H1 (cell line): ENCODE results near the gene LIN28B. TPM values are rescaled to one million over a fixed set of nuclear protein-coding genes. Genes with fewer than 3 reads are reported as not detected.

Experiments
- CTCF ChIA-PET: fragments of 300-600 bp; sonication (Branson Sonifier 250); formaldehyde crosslinking; loops from one replicate; lab custom pipeline; 2021; ENCODE audit not compliant: partially characterized antibody; lab: Charles Lee
- POLR2A ChIA-PET: fragments of 300-600 bp; sonication (Branson Sonifier 250); formaldehyde crosslinking; loops from one replicate; lab custom pipeline; 2021; ENCODE audit warnings: inconsistent platforms; ENCODE audit not compliant: partially characterized antibody; lab: Charles Lee
- DNase-seq, 2 experiments: peaks; one replicate each; pipeline versions ENCODE4 v3.0.0 to v3.0.0-alpha.2; 2010 to 2022; ENCODE audit warnings: low spot score in 2 of 2, low read depth in 1 of 2, mixed read lengths in 1 of 2
- FAIRE-seq: peaks from 2 replicates; lab custom pipeline; 2011; peaks lifted over from hg19 to GRCh38; lab: Jason Lieb, UNC
- H2AFZ ChIP-seq: 2 replicates; pipeline ENCODE4 v1.8.1; 2012; ENCODE audit warnings: low read length, inconsistent platforms
- H2AK5ac ChIP-seq: 2 replicates; pipeline ENCODE4 v1.6.1; 2013; ENCODE audit warnings: low read depth, low read length
- H2BK120ac ChIP-seq: replicated peaks from 2 replicates; pipeline ENCODE3; 2013; ENCODE audit warnings: low read depth, low read length, inconsistent platforms
- H2BK12ac ChIP-seq: 2 replicates; pipeline ENCODE4 v1.6.1; 2013; ENCODE audit warnings: low read depth, low read length
- H2BK15ac ChIP-seq: 2 replicates; pipeline ENCODE4 v1.6.1; 2013; ENCODE audit warnings: low read length
- H2BK20ac ChIP-seq: 2 replicates; pipeline ENCODE4 v1.6.1; 2013; ENCODE audit warnings: low read length
- H2BK5ac ChIP-seq: 2 replicates; pipeline ENCODE4 v1.6.1; 2013; ENCODE audit warnings: low read depth, low read length
- H3K14ac ChIP-seq: 2 replicates; pipeline ENCODE4 v1.6.1; 2013; ENCODE audit warnings: inconsistent platforms; ENCODE audit not compliant: insufficient read length
- H3K18ac ChIP-seq: 2 replicates; pipeline ENCODE4 v1.6.1; 2013; ENCODE audit warnings: low read length; ENCODE audit errors: extremely low read depth
- H3K23ac ChIP-seq: 2 replicates; pipeline ENCODE4 v1.6.1; 2013; ENCODE audit warnings: inconsistent platforms; ENCODE audit not compliant: insufficient read length
- H3K23me2 ChIP-seq: 2 replicates; pipeline ENCODE4 v1.6.1; 2013; ENCODE audit warnings: low read depth, low read length
- H3K27ac ChIP-seq: 2 replicates; pipeline ENCODE4 v1.6.1; 2011; ENCODE audit warnings: low read depth, low read length, inconsistent platforms
- H3K27me3 ChIP-seq, 4 experiments: replicated peaks in 1 of 4; 1 replicate in 1 of 4; 2 replicates in 3 of 4; pipeline versions ENCODE4 v1.6.1 to v1.8.1; 2011 to 2013; ENCODE audit warnings: low read length in 3 of 4, mild to moderate bottlenecking in 3 of 4, inconsistent platforms in 2 of 4, mixed read lengths in 2 of 4, moderate library complexity in 1 of 4; ENCODE audit not compliant: control insufficient read depth in 3 of 4, insufficient read depth in 3 of 4; ENCODE audit errors: extremely low read depth in 1 of 4
- H3K36me3 ChIP-seq, 4 experiments: 2 replicates each; pipeline versions ENCODE4 v1.6.1 to v1.8.1; 2011 to 2013; ENCODE audit warnings: mild to moderate bottlenecking in 4 of 4, low read length in 3 of 4, moderate library complexity in 2 of 4, control low read depth in 1 of 4, inconsistent platforms in 1 of 4; ENCODE audit not compliant: insufficient read depth in 4 of 4, control insufficient read depth in 2 of 4
- H3K4ac ChIP-seq: replicated peaks from 2 replicates; pipeline ENCODE3; 2013; ENCODE audit warnings: low read length, low read depth, mixed read lengths, inconsistent platforms; ENCODE audit not compliant: insufficient read length
- H3K4me1 ChIP-seq, 4 experiments: replicated peaks in 1 of 4; 1 replicate in 1 of 4; 2 replicates in 3 of 4; pipeline versions ENCODE4 v1.6.1 to v1.8.1; 2011 to 2013; ENCODE audit warnings: low read length in 3 of 4, inconsistent platforms in 2 of 4, mixed read lengths in 1 of 4; ENCODE audit not compliant: insufficient read depth in 4 of 4, control insufficient read depth in 3 of 4
- H3K4me2 ChIP-seq, 2 experiments: 2 replicates each; pipeline versions ENCODE4 v1.6.1 to v1.8.1; 2011 to 2013; ENCODE audit warnings: low read depth in 2 of 2, low read length in 2 of 2, control low read depth in 1 of 2, inconsistent platforms in 1 of 2, mild to moderate bottlenecking in 1 of 2; ENCODE audit not compliant: insufficient read depth in 1 of 2
- H3K4me3 ChIP-seq, 4 experiments: fragments of 200-600, 300-600 bp in 1 of 4; sonication (generic), shearing (Covaris generic), sonication (Bioruptor Twin) in 1 of 4; 2 replicates each; pipeline versions ENCODE4 v1.5.1 to v1.8.1; 2011 to 2016; ENCODE audit warnings: low read length in 4 of 4, low read depth in 3 of 4, control low read depth in 2 of 4, inconsistent platforms in 2 of 4, mild to moderate bottlenecking in 2 of 4, mixed read lengths in 1 of 4, moderate library complexity in 1 of 4; ENCODE audit not compliant: insufficient read depth in 2 of 4; ENCODE audit errors: extremely low read depth in 1 of 4
- H3K56ac ChIP-seq: replicated peaks from 2 replicates; pipeline ENCODE3; 2013; ENCODE audit warnings: low read depth, mild to moderate bottlenecking, mixed read lengths, low read length, inconsistent platforms; ENCODE audit not compliant: insufficient read length
- H3K79me1 ChIP-seq: 2 replicates; pipeline ENCODE4 v1.6.1; 2013; ENCODE audit warnings: low read depth, low read length, control low read depth
- H3K79me2 ChIP-seq, 2 experiments: 2 replicates each; pipeline versions ENCODE4 v1.6.1 to v1.8.1; 2012 to 2013; ENCODE audit warnings: low read length in 2 of 2, mild to moderate bottlenecking in 2 of 2, inconsistent platforms in 1 of 2; ENCODE audit not compliant: insufficient read depth in 2 of 2, control insufficient read depth in 1 of 2
- H3K9ac ChIP-seq, 4 experiments: replicated peaks in 1 of 4; 1 replicate in 1 of 4; 2 replicates in 3 of 4; pipeline versions ENCODE4 v1.6.1 to v1.8.1; 2011 to 2013; ENCODE audit warnings: low read depth in 3 of 4, low read length in 3 of 4, control low read depth in 2 of 4, mild to moderate bottlenecking in 2 of 4, moderate library complexity in 2 of 4, inconsistent platforms in 1 of 4; ENCODE audit errors: extremely low read depth in 1 of 4
- H3K9me3 ChIP-seq, 2 experiments: 2 replicates each; pipeline versions ENCODE4 v1.6.1 to v1.8.1; 2012 to 2013; ENCODE audit warnings: mild to moderate bottlenecking in 2 of 2, moderate library complexity in 2 of 2, control low read depth in 1 of 2, inconsistent platforms in 1 of 2, low read depth in 1 of 2, low read length in 1 of 2, mixed read lengths in 1 of 2; ENCODE audit not compliant: insufficient read depth in 2 of 2
- H4K20me1 ChIP-seq, 2 experiments: replicated peaks in 1 of 2; 2 replicates each; pipeline versions ENCODE3 to v1.8.1; 2011 to 2013; ENCODE audit warnings: inconsistent platforms in 2 of 2, low read length in 2 of 2, mild to moderate bottlenecking in 1 of 2; ENCODE audit not compliant: insufficient read depth in 2 of 2, control insufficient read depth in 1 of 2
- H4K5ac ChIP-seq: 2 replicates; pipeline ENCODE4 v1.6.1; 2013; ENCODE audit warnings: low read length, low read depth, mixed read lengths, inconsistent platforms; ENCODE audit not compliant: insufficient read length
- H4K8ac ChIP-seq: 2 replicates; pipeline ENCODE4 v1.8.0; 2013; ENCODE audit warnings: mild to moderate bottlenecking, moderate library complexity, low read length, inconsistent platforms; ENCODE audit not compliant: insufficient read depth; ENCODE audit errors: extremely low read depth
- H4K91ac ChIP-seq: replicated peaks from 2 replicates; pipeline ENCODE3; 2013; ENCODE audit warnings: low read length, mixed read lengths, inconsistent platforms; ENCODE audit not compliant: insufficient read length
- ATF3 ChIP-seq: IDR thresholded peaks from 2 replicates; pipeline ENCODE4 v1.6.1; 2011; ENCODE audit warnings: low read depth, mild to moderate bottlenecking, low read length; ENCODE audit not compliant: insufficient read depth
- CBX5 ChIP-seq: fragments of 300-800, 300-1000 bp; sonication (generic); IDR thresholded peaks from 2 replicates; pipeline ENCODE4 v1.7.1; 2016; ENCODE audit warnings: antibody characterized with exemption, low read length, low read depth
- CREB1 ChIP-seq: IDR thresholded peaks from 2 replicates; pipeline ENCODE4 v1.6.1; 2012; ENCODE audit warnings: inconsistent platforms
- CTBP2 ChIP-seq: IDR thresholded peaks from 2 replicates; pipeline ENCODE4 v1.7.0; 2011; ENCODE audit warnings: borderline replicate concordance, mild to moderate bottlenecking, moderate library complexity, mixed read lengths, low read length; ENCODE audit not compliant: insufficient read depth, insufficient read length
- JUND ChIP-seq: IDR thresholded peaks from 2 replicates; pipeline ENCODE4 v1.6.1; 2011; ENCODE audit warnings: mild to moderate bottlenecking, improper control_type of control experiment, low read length
- MAX ChIP-seq: IDR thresholded peaks from 2 replicates; pipeline ENCODE4 v1.6.1; 2012; ENCODE audit warnings: inconsistent platforms
- NRF1 ChIP-seq: IDR thresholded peaks from 2 replicates; pipeline ENCODE4 v1.6.1; 2011; ENCODE audit warnings: mild to moderate bottlenecking, low read depth, low read length, improper control_type of control experiment
- SIN3A ChIP-seq, 2 experiments: IDR thresholded peaks in 1 of 2; conservative IDR thresholded peaks in 1 of 2; 2 replicates each; pipeline ENCODE4 v1.6.1; 2011 to 2012; ENCODE audit warnings: low read length in 2 of 2, improper control_type of control experiment in 1 of 2, low read depth in 1 of 2, mild to moderate bottlenecking in 1 of 2
- SIRT6 ChIP-seq: IDR thresholded peaks from one replicate; pipeline ENCODE4 v1.7.1; 2012; ENCODE audit warnings: low read length, inconsistent platforms
- USF2 ChIP-seq: IDR thresholded peaks from 2 replicates; pipeline ENCODE4 v1.6.1; 2011; ENCODE audit warnings: low read length, improper control_type of control experiment
- ZNF274 ChIP-seq: IDR thresholded peaks from 2 replicates; pipeline ENCODE4 v1.7.0; 2012; ENCODE audit warnings: low read length, borderline replicate concordance; ENCODE audit errors: extremely low read depth
- WGBS, 2 experiments: shearing (Covaris generic) in 1 of 2; methylation state at CpG; one replicate each; pipeline versions ENCODE4 v1.1.6 to v1.1.7; 2013 to 2015; ENCODE audit warnings: low lambda C conversion rate in 2 of 2, mixed read lengths in 2 of 2, inconsistent platforms in 1 of 2, low coverage in 1 of 2, missing lambda C conversion rate in 1 of 2; ENCODE audit not compliant: insufficient replicate concordance in 2 of 2, insufficient coverage in 1 of 2, insufficient read length in 1 of 2; ENCODE audit errors: extremely low coverage in 1 of 2, missing lambda C conversion rate in 1 of 2; 5-methylcytosine and 5-hydroxymethylcytosine counted together
- polyA plus RNA-seq, 7 experiments: library from polyadenylated mRNA; depleted of rRNA in 3 of 7; stranded (reverse) in 5 of 7; unstranded in 2 of 7; fragments of >200 nt in 5 of 7; fragments of 200-250 nt in 2 of 7; gene quantifications; 1 replicate in 5 of 7; 2 replicates in 1 of 7; 4 replicates in 1 of 7; pipeline versions ENCODE4 v1.2.1 to v1.2.3, GENCODE V29; 2011 to 2013; ENCODE audit warnings: missing spikeins in 2 of 7, mixed read lengths in 2 of 7
- total RNA-seq: library from RNA; stranded (reverse); fragmentation: NEBNext Ultra II Directional; extraction: Animal tissue kit (Norgen Biotek cat#: 25700); gene quantifications from 2 replicates; pipeline ENCODE4 v1.2.1, GENCODE V29; 2021

The LIN28B gene
- total and polyA plus RNA-seq, 2 of the 8 experiments (the other 6 are each of a cell fraction or from before 2014, with no cell fraction given): 27.4 to 94.7 TPM

- H3K4me1 ChIP-seq: no peaks in the 10 kb centered on the region; a peak in 1 of 7 replicates
- no peak overlapping the region for H4K8ac ChIP-seq
- no peak overlapping the region for H2BK120ac ChIP-seq
- no peaks in the 10 kb centered on the region for H3K79me1 ChIP-seq
- H4K20me1 ChIP-seq: peaks cover 0 to 2% of the 10 kb centered on the region in 2 experiments
- no peak overlapping the region for H3K23ac ChIP-seq
- H2BK20ac ChIP-seq: no peak overlapping the region
- H3K4me2 ChIP-seq: no peak overlapping the region
- 100% methylated on average over 1 of the region's 1 CpG; no CpG with 5 or more reads in 1 of the 2 experiments for WGBS, 2 experiments
- H3K4me3 ChIP-seq: no peak overlapping the region
- no peaks in the 10 kb centered on the region for H3K27me3 ChIP-seq
- H4K91ac ChIP-seq: no peak overlapping the region
- no peak overlapping the region for H2AK5ac ChIP-seq
- H2BK12ac ChIP-seq: no peak overlapping the region
- FAIRE-seq (no peak), DNase-seq (no peak)
- no peak overlapping the region for H3K18ac ChIP-seq
- CTCF ChIA-PET: interaction anchor here (0.8 kb wide), 1 partner anchor 11 kb away, joined by 3 read pairs; no protein-coding TSS in a partner anchor
- peaks cover 4 to 22% (median 13%) of the 10 kb centered on the region in 4 experiments; a peak in 5 of 8 replicates for H3K36me3 ChIP-seq
- peaks cover 0 to 11% of the 10 kb centered on the region in 2 experiments; a peak in 1 of 4 replicates for H3K9me3 ChIP-seq
- H3K56ac ChIP-seq: no peak overlapping the region
- no peak overlapping the region for H3K4ac ChIP-seq
- POLR2A ChIA-PET: interaction anchor here (1.0 to 1.7 kb wide), 3 partner anchors 12 to 32 kb away, joined by 3 to 6 read pairs (median 5); no protein-coding TSS in a partner anchor
- no peak overlapping the region for H2BK15ac ChIP-seq
- H2BK5ac ChIP-seq: no peak overlapping the region
- H3K79me2 ChIP-seq: peaks cover 0 to 79% of the 10 kb centered on the region in 2 experiments; a peak in 3 of 4 replicates
- H2AFZ ChIP-seq: no peak overlapping the region
- H3K14ac ChIP-seq: no peak overlapping the region
- TF ChIP-seq ZNF274: no peak
- TF ChIP-seq NRF1: no peak
- no peak for TF ChIP-seq CREB1
- TF ChIP-seq CBX5: no peak
- no peak for TF ChIP-seq SIRT6
- no peak for TF ChIP-seq USF2
- TF ChIP-seq MAX: no peak
- TF ChIP-seq SIN3A (conservative IDR thresholded peaks at IDR 0.05 in 1 of 2, IDR thresholded peaks at IDR 0.05 in 1 of 2; ENCODE audit: low read depth in 1 of 2, low read length in 2 of 2): no peak
- no peak for TF ChIP-seq ATF3
- no peak for TF ChIP-seq CTBP2
- no peak for TF ChIP-seq JUND
- no peak overlapping the region for H3K27ac ChIP-seq
- H4K5ac ChIP-seq: no peak overlapping the region
- H3K9ac ChIP-seq: no peak overlapping the region
- no peaks in the 10 kb centered on the region for H3K23me2 ChIP-seq
Measured at GRCh38 chr6:104990085-104990484, 33.2 kb downstream of the LIN28B start.
